Type B pancreatic cell (in vitro differentiated cells): ENCODE data around the gene TSSK3. TPM values are rescaled to one million over a fixed set of nuclear protein-coding genes. Genes with fewer than 3 reads are reported as not detected.

Experiments used
- DNase-seq: peaks from one replicate; pipeline ENCODE4 v3.0.0; 2021; ENCODE audit warnings: mixed read lengths; ENCODE audit not compliant: unreplicated experiment; ENCODE audit errors: extremely low spot score
- H3K27ac Mint-ChIP-seq: 2 replicates; pipeline ENCODE4 v1.8.0; 2021; ENCODE audit warnings: mild to moderate bottlenecking, mixed read lengths
- H3K27me3 Mint-ChIP-seq: 2 replicates; pipeline ENCODE4 v1.8.0; 2021; ENCODE audit warnings: mixed read lengths
- H3K36me3 Mint-ChIP-seq: 2 replicates; pipeline ENCODE4 v1.8.0; 2021; ENCODE audit warnings: mixed read lengths
- H3K4me1 Mint-ChIP-seq: one replicate; pipeline ENCODE4 v1.8.0; 2021; ENCODE audit warnings: mixed read lengths; ENCODE audit not compliant: unreplicated experiment
- H3K4me3 Mint-ChIP-seq: 2 replicates; pipeline ENCODE4 v1.8.0; 2021; ENCODE audit warnings: mild to moderate bottlenecking, mixed read lengths
- H3K9me3 Mint-ChIP-seq: 2 replicates; pipeline ENCODE4 v1.8.0; 2021; ENCODE audit warnings: mixed read lengths
- CTCF ChIP-seq: fragments of 200-600 bp; sonication (generic); conservative IDR thresholded peaks from 2 replicates; pipeline ENCODE4 v1.5.0; 2021; ENCODE audit warnings: antibody characterized with exemption, mild to moderate bottlenecking
- total RNA-seq: library from RNA; stranded (reverse); gene quantifications from 2 replicates; pipeline ENCODE4 v1.2.1, GENCODE V29; 2021; ENCODE audit warnings: low replicate concordance

The TSSK3 gene
- total RNA-seq, 1 donor from 2014 or later, result 3.8 TPM

GRCh38 chr1:32372149-32372756 is 9.9 kb downstream of the TSSK3 start:
- H3K4me1 Mint-ChIP-seq, result no peaks in the 10 kb centered on the region
- peaks cover 15% of the 10 kb centered on the region for H3K36me3 Mint-ChIP-seq
- no peaks in the 10 kb centered on the region for H3K27me3 Mint-ChIP-seq
- H3K4me3 Mint-ChIP-seq, result no peak overlapping the region
- no peak for TF ChIP-seq CTCF
- no peak for DNase-seq
- H3K27ac Mint-ChIP-seq, result no peak overlapping the region
- no peaks in the 10 kb centered on the region for H3K9me3 Mint-ChIP-seq

GRCh38 chr1:32373996-32374592 is 11.8 kb downstream of the TSSK3 start:
- Mint-ChIP-seq H3K9me3 (no peaks in the 10 kb centered on the region), H3K27me3 (no peaks in the 10 kb centered on the region), H3K27ac (no peak overlapping the region), H3K4me1 (no peaks in the 10 kb centered on the region), H3K36me3 (peaks cover 25% of the 10 kb centered on the region), H3K4me3 (no peak overlapping the region)
- no peak for DNase-seq
- TF ChIP-seq CTCF, result no peak

GRCh38 chr1:32376199-32376598 is 13.9 kb downstream of the TSSK3 start:
- peaks cover 29% of the 10 kb centered on the region for H3K36me3 Mint-ChIP-seq

GRCh38 chr1:32377541-32378220 is 15.3 kb downstream of the TSSK3 start:
- Mint-ChIP-seq H3K27me3 (no peaks in the 10 kb centered on the region), H3K27ac (peak overlapping the region; percentile 74), H3K4me3 (no peak overlapping the region), H3K36me3 (peaks cover 24% of the 10 kb centered on the region), H3K4me1 (no peaks in the 10 kb centered on the region), H3K9me3 (no peaks in the 10 kb centered on the region)
- no peak for TF ChIP-seq CTCF
- no peak for DNase-seq

More at GRCh38 chr1:32376199-32376598, 13.9 kb downstream of the TSSK3 start:
- Mint-ChIP-seq H3K4me3 (no peak overlapping the region), H3K27me3 (no peaks in the 10 kb centered on the region), H3K9me3 (no peaks in the 10 kb centered on the region), H3K4me1 (no peaks in the 10 kb centered on the region), H3K27ac (no peak overlapping the region)
- no peak for DNase-seq
- no peak for TF ChIP-seq CTCF

GRCh38 chr1:32380057-32380456 is 17.7 kb downstream of the TSSK3 start:
- Mint-ChIP-seq H3K27me3 (no peaks in the 10 kb centered on the region), H3K27ac (no peak overlapping the region), H3K9me3 (no peaks in the 10 kb centered on the region), H3K4me3 (no peak overlapping the region), H3K36me3 (peaks cover 18% of the 10 kb centered on the region), H3K4me1 (no peaks in the 10 kb centered on the region)
- no peak for TF ChIP-seq CTCF
- no peak for DNase-seq
